GM21723 (cell line): Measurements from ENCODE around the gene GGPS1.
"Not testable (repeated sequence)": the region's sequence is repeated elsewhere in the genome, so short reads cannot be mapped to it uniquely, and the experiment has no call there.

Experiments used
- ATAC-seq: cut with Tn5 transposase; IDR thresholded peaks from one replicate; pipeline ENCODE4 v1.9.1; 2021; ENCODE audit warnings: mild to moderate bottlenecking, moderate library complexity; ENCODE audit not compliant: unreplicated experiment

The GGPS1 gene

GRCh38 chr1:235304549-235305451 lies 23.6 kb upstream of the GGPS1 start:
- no peak for ATAC-seq

- ATAC-seq = no peak
Measured at GRCh38 chr1:235307158-235308124, 20.9 kb upstream of the GGPS1 start.

- not testable (repeated sequence) for ATAC-seq
Measured at GRCh38 chr1:235309206-235309605, 19.2 kb upstream of the GGPS1 start.

GRCh38 chr1:235313262-235313661 lies 15.1 kb upstream of the GGPS1 start:
- no peak for ATAC-seq

GRCh38 chr1:235313931-235314678 lies 14.3 kb upstream of the GGPS1 start:
- ATAC-seq = no peak

GRCh38 chr1:235315173-235315572 lies 13.2 kb upstream of the GGPS1 start:
- no peak for ATAC-seq

GRCh38 chr1:235315735-235316134 lies 12.6 kb upstream of the GGPS1 start:
- no peak for ATAC-seq

GRCh38 chr1:235317168-235317567 lies 11.2 kb upstream of the GGPS1 start:
- ATAC-seq = no peak

- no peak for ATAC-seq
Measured at GRCh38 chr1:235319255-235319654, 9.1 kb upstream of the GGPS1 start.

- no peak for ATAC-seq
Measured at GRCh38 chr1:235320521-235321179, 7.7 kb upstream of the GGPS1 start.

GRCh38 chr1:235324296-235324695 lies 4.1 kb upstream of the GGPS1 start:
- no peak for ATAC-seq

- no peak for ATAC-seq
Measured at GRCh38 chr1:235325139-235325538, 3.2 kb upstream of the GGPS1 start.

- ATAC-seq = no peak
Measured at GRCh38 chr1:235325854-235326253, 2.5 kb upstream of the GGPS1 start.

- peak; percentile 20 for ATAC-seq
Measured at GRCh38 chr1:235326719-235327558, 1.4 kb upstream of the GGPS1 start.

GRCh38 chr1:235327559-235328270 lies 655 bp upstream of the GGPS1 start, which contains the start of gene ARID4B:
ARID4B (minus strand) TSS chr1:235328179; CDS start chr1:235326919, 1,260 bp downstream.
- peak; percentile 13 for ATAC-seq

- ATAC-seq = peak; percentile 29
Measured at GRCh38 chr1:235329139-235329902, 951 bp downstream of the GGPS1 start.

- no peak for ATAC-seq
Measured at GRCh38 chr1:235330918-235331285, 2.5 kb downstream of the GGPS1 start.

- no peak for ATAC-seq
Measured at GRCh38 chr1:235331401-235331800, 3.0 kb downstream of the GGPS1 start.
